Measurements from ENCODE around the gene NUP98.
"Not testable (repeated sequence)": the region's sequence is repeated elsewhere in the genome, so short reads cannot be mapped to it uniquely, and the experiment has no call there.

The NUP98 gene

GRCh38 chr11:3667149-3668035, 130.0 kb downstream of the NUP98 start:
- no peak for DNase-seq

DNA sequence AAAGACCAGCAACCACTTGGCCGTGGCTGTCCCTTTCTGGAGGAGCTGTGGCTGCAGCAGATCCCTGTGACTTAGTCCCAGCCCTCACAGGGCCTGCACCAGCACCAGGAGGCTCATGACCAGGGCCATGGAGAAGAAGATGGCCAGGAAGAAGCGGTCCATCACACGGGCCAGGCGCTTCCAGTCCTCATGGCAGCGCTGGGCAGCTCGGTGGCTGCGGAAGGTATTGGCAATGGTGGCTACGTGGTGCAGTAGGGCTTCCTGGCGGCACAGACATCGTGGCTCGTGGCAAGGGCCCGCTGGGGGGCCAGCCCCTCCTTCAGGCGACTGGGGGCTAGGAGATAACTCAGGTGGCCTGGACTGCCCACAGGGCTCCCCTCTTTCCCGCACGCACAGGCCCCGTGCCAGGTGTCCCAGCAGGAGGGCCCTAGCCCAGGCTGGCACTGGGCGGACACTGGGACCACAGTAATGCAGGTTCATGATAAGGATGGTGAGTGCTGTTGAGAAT, 131.3 kb downstream of the NUP98 start:
- DNase-seq: no peak

- DNase-seq: no peak
Observed at GRCh38 chr11:3665336-3666022, 131.9 kb downstream of the NUP98 start.

DNA sequence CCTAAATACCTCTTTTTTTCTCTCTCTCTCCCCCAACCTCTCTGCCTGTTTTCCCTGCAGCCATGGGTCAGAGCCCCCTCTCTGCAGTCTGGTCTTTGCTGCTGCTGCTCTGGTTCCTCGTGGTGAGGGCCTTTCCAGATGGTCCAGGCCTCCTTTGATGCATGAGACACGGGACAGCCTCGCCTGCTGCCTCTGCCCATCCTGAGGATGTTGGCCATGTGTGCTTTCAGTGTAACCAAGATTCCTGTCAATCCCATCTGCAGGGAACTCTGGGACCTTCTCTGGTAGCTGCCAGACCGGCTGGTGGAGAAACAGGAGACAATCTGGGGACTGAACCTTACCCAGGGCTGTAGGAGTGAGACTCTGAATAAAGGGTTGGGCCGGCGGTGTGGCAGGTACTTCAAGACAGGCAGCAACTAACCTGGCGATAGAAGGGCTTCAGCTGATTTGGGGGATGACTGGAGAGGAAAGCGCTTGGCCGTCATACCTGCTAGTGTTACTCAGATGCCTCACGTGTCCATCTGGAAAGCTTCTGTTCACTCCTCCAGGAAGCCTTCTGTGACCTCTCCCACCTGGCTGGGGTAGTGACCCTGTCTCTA, 133.2 kb downstream of the NUP98 start:
- no peak for DNase-seq

- DNase-seq: no peak
Observed at GRCh38 chr11:3662856-3663255, 134.5 kb downstream of the NUP98 start.

DNA sequence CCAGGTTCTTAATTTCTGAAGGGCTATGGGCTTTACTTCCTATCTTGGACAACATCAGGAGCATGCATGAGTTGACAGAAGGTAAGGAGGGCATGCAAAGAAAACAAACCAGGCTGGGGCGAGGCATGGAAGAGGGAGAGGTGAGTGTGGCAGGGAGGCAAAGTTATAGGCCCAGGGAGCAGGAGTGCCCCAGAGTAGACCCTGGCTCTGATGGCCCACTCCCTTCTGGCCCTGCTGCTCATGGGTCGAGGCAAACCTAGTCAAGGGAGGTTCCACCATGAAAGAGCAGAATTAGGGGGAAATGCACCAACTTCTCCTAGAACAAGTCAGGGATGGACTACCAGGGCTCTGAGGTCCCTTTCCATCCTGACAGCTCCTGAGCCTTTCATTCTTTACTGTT, 136.4 kb downstream of the NUP98 start:
- DNase-seq: no peak

- DNase-seq: no peak
Observed at GRCh38 chr11:3659595-3660515, 137.5 kb downstream of the NUP98 start.

GRCh38 chr11:3658252-3658651, 139.1 kb downstream of the NUP98 start:
- DNase-seq: no peak

- not testable (repeated sequence) for DNase-seq
Observed at GRCh38 chr11:3657331-3657730, 140.0 kb downstream of the NUP98 start.

DNA sequence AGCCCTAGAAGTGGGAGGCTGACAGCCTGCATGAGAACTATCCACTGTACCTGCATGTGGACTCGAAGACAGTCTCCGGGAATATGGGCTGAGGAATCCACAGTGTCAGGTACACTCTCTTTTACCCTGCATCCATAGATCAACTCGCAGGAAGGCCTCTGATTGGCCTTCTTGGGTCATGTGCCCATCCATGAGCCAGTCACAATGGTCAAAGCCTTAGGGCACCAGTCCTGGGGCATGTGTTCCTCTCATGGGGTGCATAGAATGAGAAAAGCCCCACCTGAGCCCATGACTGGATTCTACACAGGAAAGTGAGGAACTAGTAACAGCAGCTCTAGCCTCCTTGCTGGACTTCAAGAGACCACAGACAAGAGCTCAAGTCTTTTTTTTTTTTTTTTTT, 141.8 kb downstream of the NUP98 start:
- no peak for DNase-seq

DNA sequence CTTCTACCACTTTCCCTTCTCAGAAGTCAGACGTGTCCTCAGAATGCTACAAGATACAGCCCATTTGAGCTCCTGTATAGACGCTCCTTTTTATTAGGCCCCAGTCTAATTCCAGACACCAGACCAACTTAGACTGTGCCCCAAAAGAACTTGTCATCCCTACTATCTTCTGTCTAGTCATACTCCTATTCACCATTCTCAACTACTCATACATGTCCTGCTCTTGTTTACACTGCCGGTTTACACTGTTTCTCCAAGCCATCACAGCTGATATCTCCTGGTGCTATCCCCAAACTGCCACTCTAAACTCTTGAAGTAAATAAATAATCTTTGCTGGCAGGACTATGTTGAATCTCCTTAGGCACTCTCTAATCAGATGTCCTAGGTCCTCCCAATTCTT, 144.8 kb downstream of the NUP98 start:
- DNase-seq: not testable (repeated sequence)

- DNase-seq: not testable (repeated sequence)
Observed at GRCh38 chr11:3649374-3649773, 148.0 kb downstream of the NUP98 start.

DNA sequence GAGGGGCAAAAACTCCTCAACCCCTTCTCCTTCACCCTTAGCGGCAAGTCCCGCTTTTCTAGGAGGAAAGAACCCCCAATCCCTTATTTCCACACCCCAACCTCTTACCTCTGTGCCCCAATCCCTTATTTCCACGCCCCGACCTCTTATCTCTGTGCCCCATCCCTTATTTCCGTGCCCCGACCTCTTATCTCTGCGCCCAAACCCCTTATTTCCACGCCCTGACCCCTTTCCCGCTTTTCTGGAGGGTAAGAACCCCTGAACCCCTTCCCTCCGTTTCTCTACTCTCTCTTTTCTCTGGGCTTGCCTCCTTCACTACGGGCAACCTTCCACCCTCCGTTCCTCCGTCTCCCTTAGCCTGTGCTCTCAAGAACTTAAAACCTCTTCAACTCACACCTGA, 148.5 kb downstream of the NUP98 start:
- DNase-seq: not testable (repeated sequence)

DNA sequence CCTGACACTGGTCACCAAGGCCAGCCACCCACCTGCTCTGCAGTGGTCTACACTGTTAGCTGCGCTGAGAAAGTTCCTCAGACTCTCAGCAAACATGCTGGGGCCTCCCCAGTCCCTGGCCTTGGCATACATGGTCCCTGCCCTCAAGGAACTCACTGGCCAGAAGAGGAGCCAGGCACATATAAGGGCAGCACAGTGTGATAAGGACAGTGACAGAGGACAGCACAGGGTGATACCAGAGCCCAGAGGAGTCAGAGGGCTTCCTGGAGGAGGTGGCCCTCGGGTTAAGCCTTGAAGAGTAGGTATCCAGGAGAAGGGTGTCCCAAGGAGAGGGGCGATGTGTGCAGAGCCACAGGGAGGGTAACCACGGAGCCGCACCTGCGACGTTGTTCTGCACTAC, 151.8 kb downstream of the NUP98 start:
- no peak for DNase-seq

GRCh38 chr11:3644817-3645235, 152.5 kb downstream of the NUP98 start, which contains the start of gene ART1:
TSS of gene ART1 (plus strand) at chr11:3645128. CDS start at chr11:3659214, 14,086 bp downstream.
- no peak for DNase-seq

- not testable (repeated sequence) for DNase-seq
Observed at GRCh38 chr11:3643102-3643546, 154.2 kb downstream of the NUP98 start.

- DNase-seq: peak; percentile 91
Observed at GRCh38 chr11:3642071-3642951, 155.0 kb downstream of the NUP98 start.

- DNase-seq: no peak
Observed at GRCh38 chr11:3641701-3642070, 155.7 kb downstream of the NUP98 start, which contains the start of gene ART5. TSS of gene ART5 (minus strand) at chr11:3641992. CDS start at chr11:3641862, 130 bp downstream.

DNA sequence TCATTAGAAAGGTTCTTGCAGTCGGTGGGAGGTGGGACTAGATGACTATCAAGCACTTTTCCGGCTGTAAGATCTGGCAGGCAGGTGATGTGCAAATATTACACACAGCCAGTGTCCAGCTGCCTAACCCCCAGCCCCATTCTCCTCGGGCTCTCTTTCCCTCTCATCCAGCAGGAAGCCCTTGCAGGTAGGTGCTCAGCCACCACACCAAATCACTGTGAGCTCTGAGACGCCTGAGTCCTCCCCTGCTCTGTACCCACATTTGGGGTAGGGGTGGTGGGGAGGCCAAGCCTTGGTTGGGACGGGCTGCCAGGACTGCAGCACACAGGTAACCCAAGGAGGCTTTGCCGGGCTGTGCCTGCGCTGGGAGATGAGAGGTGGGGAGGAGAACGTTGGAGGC, 156.2 kb downstream of the NUP98 start:
- no peak for DNase-seq

DNA sequence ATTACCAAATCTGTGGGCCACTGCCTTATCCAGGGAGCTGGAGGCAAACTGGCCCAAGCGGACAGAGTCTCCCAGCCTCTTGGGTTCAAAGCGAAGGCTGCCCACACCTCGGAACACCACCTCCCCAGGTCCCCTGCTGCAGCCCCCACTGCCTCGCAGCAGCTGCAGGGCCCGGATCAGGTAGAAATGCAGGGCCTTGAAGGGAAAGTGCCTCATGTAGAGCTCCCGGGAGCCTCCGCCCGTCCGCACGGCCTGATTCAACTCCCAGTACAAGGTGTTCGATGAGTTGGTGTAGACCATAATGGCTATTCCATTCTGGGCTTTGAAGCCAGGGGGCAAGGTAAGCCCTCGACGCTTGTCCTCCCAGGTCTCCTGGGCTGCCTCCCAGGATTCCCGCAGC, 157.5 kb downstream of the NUP98 start:
- DNase-seq: no peak

GRCh38 chr11:3638513-3638912, 158.8 kb downstream of the NUP98 start:
- DNase-seq: no peak

All from right hindlimb (tissue), 1 donor.